SK-N-SH (cell line): Measurements from ENCODE around the gene CRIP1. TPM values are rescaled to one million over a fixed set of nuclear protein-coding genes. Genes with fewer than 3 reads are reported as not detected.

ENCODE experiments used
- CTCF ChIA-PET: fragments of 300-600, 350-600 bp; formaldehyde crosslinking; extraction: SDS; loops from one replicate; lab custom pipeline; 2021; lab: Yijun Ruan, JAX
- POLR2A ChIA-PET: fragments of 350-600 bp; sonication (Branson Sonifier 250); formaldehyde crosslinking; extraction: SDS; loops from one replicate; lab custom pipeline; 2020; ENCODE audit warnings: antibody characterized with exemption, inconsistent platforms; lab: Yijun Ruan, JAX
- DNase-seq: peaks from one replicate; pipeline ENCODE4 v3.0.0; 2012
- H2AFZ ChIP-seq: fragments of 200-600 bp; sonication (generic); 2 replicates; pipeline ENCODE4 v1.8.1; 2016; ENCODE audit warnings: antibody characterized with exemption, mild to moderate bottlenecking, low read depth
- H3F3A ChIP-seq: fragments of 200-600 bp; sonication (generic); replicated peaks from 2 replicates; pipeline ENCODE3; 2016; ENCODE audit warnings: antibody characterized with exemption, mild to moderate bottlenecking; ENCODE audit not compliant: insufficient read depth
- H3K27ac ChIP-seq, 2 experiments: fragments of 200-500 bp in 1 of 2; fragments of 200-600 bp in 1 of 2; sonication (Bioruptor generic) in 1 of 2; sonication (generic), shearing (Covaris generic) in 1 of 2; 2 replicates each; pipeline versions ENCODE4 v1.5.1 to v1.6.1; 2014 to 2016; ENCODE audit warnings: low read depth in 2 of 2, inconsistent platforms in 1 of 2, low read length in 1 of 2, mild to moderate bottlenecking in 1 of 2, mixed read lengths in 1 of 2
- H3K27me3 ChIP-seq: fragments of 200-600 bp; sonication (generic), shearing (Covaris generic); 2 replicates; pipeline ENCODE4 v1.6.1; 2016; ENCODE audit warnings: mixed run types; ENCODE audit not compliant: insufficient read depth
- H3K36me3 ChIP-seq, 2 experiments: fragments of 200-500 bp in 1 of 2; fragments of 200-600 bp in 1 of 2; sonication (Bioruptor generic) in 1 of 2; sonication (generic) in 1 of 2; replicated peaks in 1 of 2; 2 replicates each; pipeline versions ENCODE3 to v1.5.1; 2014 to 2016; ENCODE audit warnings: low read length in 1 of 2, mild to moderate bottlenecking in 1 of 2; ENCODE audit not compliant: insufficient read depth in 2 of 2, control insufficient read depth in 1 of 2
- H3K4me1 ChIP-seq, 2 experiments: fragments of 200-500 bp in 1 of 2; fragments of 200-600 bp in 1 of 2; sonication (Bioruptor generic) in 1 of 2; sonication (generic), shearing (Covaris generic) in 1 of 2; 2 replicates each; pipeline versions ENCODE4 v1.5.1 to v1.6.1; 2014 to 2016; ENCODE audit warnings: low read depth in 1 of 2, low read length in 1 of 2, mixed run types in 1 of 2; ENCODE audit not compliant: insufficient read depth in 2 of 2, control insufficient read depth in 1 of 2
- H3K4me2 ChIP-seq: fragments of 200-600 bp; sonication (generic), shearing (Covaris generic); 2 replicates; pipeline ENCODE4 v1.6.1; 2017; ENCODE audit warnings: mixed run types
- H3K4me3 ChIP-seq, 2 experiments: fragments of 200-500 bp in 1 of 2; fragments of 200-600 bp in 1 of 2; sonication (Bioruptor generic) in 1 of 2; sonication (generic), shearing (Covaris generic) in 1 of 2; 2 replicates each; pipeline versions ENCODE4 v1.5.1 to v1.8.1; 2014 to 2016; ENCODE audit warnings: low read depth in 2 of 2, inconsistent platforms in 1 of 2, low read length in 1 of 2, mild to moderate bottlenecking in 1 of 2, mixed read lengths in 1 of 2, moderate library complexity in 1 of 2
- H3K79me2 ChIP-seq: fragments of 200-600 bp; sonication (generic); 2 replicates; pipeline ENCODE4 v1.8.1; 2017; ENCODE audit warnings: mild to moderate bottlenecking; ENCODE audit not compliant: insufficient read depth
- H3K9ac ChIP-seq: fragments of 200-600 bp; sonication (generic); 2 replicates; pipeline ENCODE4 v1.6.1; 2017; ENCODE audit warnings: mixed run types
- H3K9me2 ChIP-seq: fragments of 200-600 bp; sonication (generic); 2 replicates; pipeline ENCODE4 v1.6.1; 2017; ENCODE audit warnings: mixed run types
- H3K9me3 ChIP-seq: fragments of 200-600 bp; sonication (generic); 2 replicates; pipeline ENCODE4 v1.6.1; 2017; ENCODE audit warnings: mixed run types, mild to moderate bottlenecking, moderate library complexity
- H4K20me1 ChIP-seq: fragments of 200-600 bp; sonication (generic); 2 replicates; pipeline ENCODE4 v1.6.1; 2017; ENCODE audit warnings: mild to moderate bottlenecking, mixed run types; ENCODE audit not compliant: insufficient read depth
- CHD2 ChIP-seq: fragments of 150-350 bp; IDR thresholded peaks from 2 replicates; pipeline ENCODE4 v1.6.1; 2018; ENCODE audit warnings: low read length; ENCODE audit not compliant: partially characterized antibody
- EP300 ChIP-seq, 2 experiments: IDR thresholded peaks; 2 replicates each; pipeline versions ENCODE4 v1.4.0 to v1.6.1; 2012; ENCODE audit warnings: borderline replicate concordance in 1 of 2, low read depth in 1 of 2, low read length in 1 of 2
- EZH2phosphoT487 ChIP-seq: fragments of 200-600 bp; sonication (generic); IDR thresholded peaks from 2 replicates; pipeline ENCODE4 v1.6.1; 2017; ENCODE audit warnings: low read depth, mixed run types, mild to moderate bottlenecking, antibody characterized with exemption, moderate library complexity, borderline replicate concordance
- FOSL2 ChIP-seq: IDR thresholded peaks from 2 replicates; pipeline ENCODE4 v1.4.0; 2012; ENCODE audit warnings: low read depth, mild to moderate bottlenecking, moderate library complexity, borderline replicate concordance
- FOXM1 ChIP-seq: IDR thresholded peaks from 2 replicates; pipeline ENCODE4 v1.4.0; 2012; ENCODE audit warnings: low read depth, mild to moderate bottlenecking
- GABPA ChIP-seq: IDR thresholded peaks from 2 replicates; pipeline ENCODE4 v1.4.0; 2012; ENCODE audit warnings: low read depth, mild to moderate bottlenecking
- GATA2 ChIP-seq: sonication (generic); formaldehyde crosslinking; IDR thresholded peaks from 2 replicates; pipeline ENCODE4 v1.5.0; 2020; ENCODE audit warnings: mild to moderate bottlenecking, missing genetic modification reagents
- IRF3 ChIP-seq: fragments of 150-350 bp; IDR thresholded peaks from 2 replicates; pipeline ENCODE4 v1.6.1; 2016; ENCODE audit warnings: mild to moderate bottlenecking, low read depth, low read length
- NFIC ChIP-seq: IDR thresholded peaks from 2 replicates; pipeline ENCODE4 v1.4.0; 2012; ENCODE audit warnings: borderline replicate concordance
- POLR2AphosphoS5 ChIP-seq: IDR thresholded peaks from 2 replicates; pipeline ENCODE4 v1.6.1; 2012; ENCODE audit warnings: low read depth, low read length
- RAD21 ChIP-seq: IDR thresholded peaks from 2 replicates; pipeline ENCODE4 v1.6.1; 2012; ENCODE audit warnings: mild to moderate bottlenecking, low read length
- RCOR1 ChIP-seq: fragments of 150-350 bp; IDR thresholded peaks from 2 replicates; pipeline ENCODE4 v1.6.1; 2017; ENCODE audit warnings: antibody characterized with exemption, low read length
- RXRA ChIP-seq: IDR thresholded peaks from 2 replicates; pipeline ENCODE4 v1.4.0; 2012; ENCODE audit warnings: low read depth, mild to moderate bottlenecking, borderline replicate concordance
- SMC3 ChIP-seq: IDR thresholded peaks from 2 replicates; pipeline ENCODE4 v1.6.1; 2012; ENCODE audit warnings: low read depth, low read length, improper control_type of control experiment
- TCF12 ChIP-seq: IDR thresholded peaks from 2 replicates; pipeline ENCODE4 v1.4.0; 2012
- USF1 ChIP-seq: IDR thresholded peaks from 2 replicates; pipeline ENCODE4 v1.4.0; 2012; ENCODE audit warnings: low read depth, borderline replicate concordance
- USF2 ChIP-seq: fragments of 150-350 bp; IDR thresholded peaks from 2 replicates; pipeline ENCODE4 v1.6.1; 2017; ENCODE audit warnings: antibody characterized with exemption, low read length, low read depth, borderline replicate concordance
- YY1 ChIP-seq: IDR thresholded peaks from 2 replicates; pipeline ENCODE4 v1.4.0; 2012; ENCODE audit warnings: low read depth, mild to moderate bottlenecking
- ZBTB33 ChIP-seq: IDR thresholded peaks from 2 replicates; pipeline ENCODE4 v1.4.0; 2012; ENCODE audit warnings: low read depth, borderline replicate concordance
- WGBS: methylation state at CpG from one replicate; pipeline ENCODE4 v1.1.6; 2017; ENCODE audit warnings: low lambda C conversion rate; 5-methylcytosine and 5-hydroxymethylcytosine counted together
- polyA plus RNA-seq, 3 experiments: library from polyadenylated mRNA; depleted of rRNA; stranded (reverse); fragments of >200 nt; gene quantifications; 2 replicates each; pipeline ENCODE4 v1.2.3, GENCODE V29; 2012

The CRIP1 gene
- polyA plus RNA-seq, 1 of the 3 experiments (the other 2 are of a cell fraction) = 0.72 TPM

- Histone ChIP-seq H2AFZ (no peak overlapping the region), H3K27ac (peak overlapping the region; percentile 98 to 100), H3K9me3 (no peaks in the 10 kb centered on the region), H3K4me3 (no peak overlapping the region), H4K20me1 (peaks cover 6% of the 10 kb centered on the region; the same call in 1 of the 2 replicates), H3K36me3 (peaks cover 0 to 2% of the 10 kb centered on the region in 2 experiments), H3K4me2 (peak overlapping the region; percentile 82; the same call in 1 of the 2 replicates), H3K27me3 (no peaks in the 10 kb centered on the region), H3K79me2 (peaks cover 27% of the 10 kb centered on the region), H3K9me2 (no peaks in the 10 kb centered on the region), H3K4me1 (peaks cover 44 to 74% of the 10 kb centered on the region in 2 experiments; a peak in 3 of 4 replicates), H3K9ac (peak overlapping the region; percentile 92; the same call in 1 of the 2 replicates), H3F3A (peaks cover 34% of the 10 kb centered on the region)
- TF ChIP-seq USF1 (no peak), NFIC (no peak), RXRA (no peak), POLR2AphosphoS5 (no peak), IRF3 (no peak), USF2 (no peak), EZH2phosphoT487 (no peak), GABPA (no peak), RCOR1 (no peak), YY1 (no peak), CHD2 (no peak), ZBTB33 (no peak), GATA2 (no peak), RAD21 (no peak), SMC3 (no peak), FOSL2 (no peak), TCF12 (no peak), FOXM1 (no peak), EP300 (IDR thresholded peaks at IDR 0.05; ENCODE audit: borderline replicate concordance in 1 of 2, low read depth in 1 of 2, low read length in 1 of 2) (no peak)
- ChIA-PET CTCF (interaction anchor here (0.6 to 7.2 kb wide), 35 partner anchors 10 to 361 kb away, joined by 3 to 137 read pairs (median 5); partner anchors contain the start of genes MTA1, TEDC1 and TMEM121), POLR2A (interaction anchor here (1.1 to 2.3 kb wide), 6 partner anchors 9 to 88 kb away, joined by 4 to 16 read pairs (median 4); no protein-coding TSS in a partner anchor)
- no peak for DNase-seq
- WGBS = 79% methylated on average over 14 of the region's 15 CpGs
Measured at GRCh38 chr14:105480199-105480746, 6.4 kb upstream of the CRIP1 start.
